HG03342 (cell line): ENCODE measurements around the gene EPN2.

Experiments used
- ATAC-seq: cut with Tn5 transposase; IDR thresholded peaks from one replicate; pipeline ENCODE4 v1.9.1; 2021; ENCODE audit warnings: mild to moderate bottlenecking, moderate library complexity; ENCODE audit not compliant: unreplicated experiment

Gene EPN2

DNA sequence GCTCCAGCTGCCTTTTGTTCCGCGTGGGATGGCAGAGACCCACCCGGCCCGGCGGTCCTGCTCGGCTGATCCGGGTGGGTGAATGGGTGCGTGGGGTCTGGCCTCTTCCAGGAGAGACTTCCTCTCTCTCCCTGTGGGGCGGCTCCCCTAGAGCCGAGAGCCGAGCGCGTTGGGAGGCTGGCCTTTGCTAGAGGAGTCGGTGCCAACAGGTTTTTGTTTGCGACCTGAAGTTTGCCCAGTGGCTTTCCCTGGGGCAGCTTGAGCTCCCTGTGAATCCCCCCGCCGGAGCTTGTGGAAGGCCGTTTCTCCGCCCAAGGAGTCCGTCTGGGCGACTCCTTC, 970 bp downstream of the EPN2 start:
- no peak for ATAC-seq

GRCh38 chr17:19239544-19239943, 2.4 kb downstream of the EPN2 start:
- ATAC-seq = no peak

DNA sequence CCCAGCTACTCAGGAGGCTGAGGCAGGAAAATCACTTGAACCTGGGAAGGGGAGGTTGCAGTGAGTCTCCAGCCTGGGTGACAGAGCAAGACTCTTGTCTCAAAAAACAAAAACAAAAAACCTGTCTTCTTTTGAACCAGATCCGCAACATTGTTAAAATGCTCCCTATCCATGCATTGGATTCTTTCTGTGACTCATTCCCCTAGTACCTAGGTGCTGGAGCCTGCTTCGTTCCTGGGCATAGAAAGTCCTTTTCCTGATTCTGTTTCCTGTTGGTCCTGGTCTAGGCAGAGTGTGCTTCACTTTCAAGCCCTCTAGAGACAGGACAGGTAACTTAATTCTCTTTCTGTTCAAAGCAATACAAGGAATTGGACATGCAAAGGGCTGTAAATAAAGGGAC, 5.2 kb downstream of the EPN2 start:
- no peak for ATAC-seq

DNA sequence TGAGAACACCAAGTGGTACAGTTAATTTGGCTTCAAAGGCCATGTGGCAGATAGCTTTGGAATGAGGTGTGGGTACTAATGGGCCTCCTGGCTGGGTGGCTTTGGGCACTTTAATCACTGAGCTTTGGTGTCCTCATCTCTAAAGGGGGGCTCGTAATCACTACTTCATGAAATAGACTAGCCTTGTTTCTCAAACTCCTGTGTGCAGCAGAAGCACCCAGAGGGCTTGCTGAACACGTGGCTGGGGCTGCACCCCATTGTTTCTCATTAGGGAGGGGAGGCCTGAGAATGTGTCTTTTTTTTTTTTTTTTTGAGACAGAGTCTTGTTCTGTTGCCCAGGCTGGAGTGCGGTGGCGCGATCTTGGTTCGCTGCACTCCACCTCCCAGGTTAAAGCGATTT, 5.8 kb downstream of the EPN2 start:
- no peak for ATAC-seq

GRCh38 chr17:19243838-19244237, 6.7 kb downstream of the EPN2 start:
- no peak for ATAC-seq

DNA sequence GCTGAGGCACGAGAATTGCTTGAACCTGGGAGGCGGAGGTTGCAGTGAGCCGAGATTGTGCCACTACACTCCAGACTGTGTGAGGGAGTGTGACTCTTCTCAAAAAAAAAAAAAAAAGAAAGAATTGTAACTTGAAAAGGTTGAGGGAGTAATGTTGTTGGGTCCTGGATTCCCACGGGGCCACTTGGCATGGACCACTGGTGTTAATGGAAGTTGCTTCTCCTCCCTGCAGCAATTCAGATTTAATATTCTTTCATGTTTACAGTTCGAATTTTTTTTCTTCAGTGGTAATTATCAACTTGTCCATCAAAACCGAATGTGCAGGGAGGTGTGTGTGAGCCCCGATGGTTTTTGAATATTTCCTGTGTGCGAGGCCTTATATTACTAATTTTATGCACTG, 7.2 kb downstream of the EPN2 start:
- no peak for ATAC-seq

DNA sequence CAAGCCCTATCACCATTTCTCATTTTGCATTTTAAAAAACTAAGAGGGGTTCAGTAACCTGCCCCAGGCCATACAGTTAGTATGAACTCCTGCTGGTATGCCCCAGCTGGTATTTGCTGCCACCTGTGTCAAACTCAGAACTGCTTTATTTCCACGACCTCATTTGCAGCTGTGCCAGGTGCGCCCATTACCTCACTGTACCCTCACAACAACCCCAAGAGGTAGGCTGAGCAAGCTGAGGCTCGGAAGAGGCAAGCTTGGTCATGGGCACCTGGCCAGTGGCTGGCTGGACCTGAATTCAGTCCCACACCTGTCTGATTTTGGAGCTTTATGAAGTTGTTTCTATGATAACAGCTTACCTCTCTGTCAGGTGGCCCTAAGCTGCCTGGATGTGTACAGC, 7.6 kb downstream of the EPN2 start:
- ATAC-seq = no peak

GRCh38 chr17:19247473-19247872, 10.3 kb downstream of the EPN2 start:
- ATAC-seq = no peak

DNA sequence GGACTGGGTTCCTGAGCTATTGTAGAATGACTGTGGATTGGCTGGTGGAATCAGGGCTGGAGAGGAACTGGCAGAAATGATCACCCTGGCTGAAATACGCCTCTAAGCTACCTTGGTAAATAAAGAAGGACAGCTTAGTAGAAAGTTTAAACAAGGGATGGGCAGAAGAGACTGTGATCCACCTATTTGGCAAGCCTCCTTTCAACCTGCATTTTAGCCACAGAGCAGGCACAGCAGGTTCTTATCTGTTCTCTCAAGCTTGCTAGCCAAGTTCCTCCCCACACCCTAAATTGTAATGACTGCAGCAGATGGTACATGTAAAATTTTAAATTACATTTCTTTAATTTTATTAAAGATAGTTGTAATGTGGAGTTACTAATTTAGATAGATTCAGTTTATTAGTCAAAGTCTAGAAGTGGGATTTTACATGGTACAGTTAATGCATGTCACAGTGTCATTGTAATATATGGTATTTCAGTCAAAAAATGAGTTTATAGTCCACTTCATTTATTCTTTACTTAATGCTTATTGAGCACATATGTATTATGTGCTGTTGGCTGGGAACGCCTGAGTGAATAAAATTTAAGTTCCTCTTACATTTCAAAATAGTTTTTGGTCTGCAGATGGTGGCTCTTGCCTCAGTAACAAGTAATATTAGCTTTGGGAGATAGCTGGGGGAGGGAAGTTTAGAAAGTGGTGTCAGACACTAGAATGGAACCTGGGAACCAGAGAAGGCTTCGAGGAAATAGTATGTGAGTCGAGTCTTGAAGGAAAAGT, 11.2 kb downstream of the EPN2 start:
- no peak for ATAC-seq

- no peak for ATAC-seq
Measured at GRCh38 chr17:19248928-19249574, 11.9 kb downstream of the EPN2 start.

- ATAC-seq = no peak
Measured at GRCh38 chr17:19249681-19250080, 12.5 kb downstream of the EPN2 start.

DNA sequence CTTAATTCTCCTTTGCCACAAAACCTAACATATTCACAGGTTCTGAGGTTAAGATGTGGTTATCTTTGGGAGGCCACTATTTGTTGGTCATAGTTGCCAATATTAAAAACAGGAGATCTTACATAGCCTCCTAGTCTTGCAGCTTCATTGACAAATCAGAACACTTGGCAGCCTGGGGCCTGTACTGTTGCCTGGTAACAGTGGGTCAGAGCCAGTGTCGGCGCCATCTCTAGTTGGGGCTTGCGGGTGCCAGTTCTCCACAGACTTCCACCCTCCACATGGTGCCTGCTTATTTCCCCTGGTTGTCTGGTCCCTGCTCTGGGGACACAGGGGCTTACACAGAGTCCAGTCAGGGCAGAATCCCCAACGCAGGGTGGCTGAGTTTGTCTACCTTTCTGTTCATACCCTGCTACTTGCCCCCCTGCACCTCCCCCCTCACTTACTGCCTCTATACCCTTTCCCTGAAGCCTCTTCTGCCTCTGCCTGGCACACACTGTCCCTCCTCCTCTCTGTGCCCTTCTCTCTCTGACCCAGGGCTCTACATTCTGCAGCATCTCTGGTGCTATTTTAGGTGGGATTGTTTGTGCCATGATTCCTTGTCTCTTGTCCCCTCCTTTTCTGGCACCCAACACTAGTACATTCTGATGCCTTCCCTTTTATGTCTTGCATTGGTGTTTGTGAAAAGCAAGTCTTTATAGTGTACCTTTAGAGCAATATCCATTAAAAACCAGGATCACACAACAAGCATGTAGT, 13.4 kb downstream of the EPN2 start:
- ATAC-seq = no peak

DNA sequence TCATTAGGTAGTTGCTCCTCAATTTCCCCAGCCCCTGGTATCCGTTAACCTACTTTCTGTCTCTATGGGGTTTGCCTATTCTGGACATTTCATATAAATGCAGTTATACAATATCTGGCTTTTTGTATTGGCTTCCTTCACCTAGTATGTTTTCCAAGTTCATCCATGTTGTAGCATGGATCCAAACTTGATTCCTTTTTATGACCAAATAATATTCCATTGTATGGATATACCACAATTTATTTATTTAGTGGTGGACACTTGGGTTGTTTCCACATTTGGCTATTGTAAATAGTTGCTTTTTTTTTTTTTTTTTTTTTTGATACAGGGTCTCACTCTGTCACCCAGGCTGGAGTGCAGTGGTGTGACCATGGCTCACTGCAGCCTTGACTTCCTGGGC, 15.9 kb downstream of the EPN2 start:
- ATAC-seq = no peak

DNA sequence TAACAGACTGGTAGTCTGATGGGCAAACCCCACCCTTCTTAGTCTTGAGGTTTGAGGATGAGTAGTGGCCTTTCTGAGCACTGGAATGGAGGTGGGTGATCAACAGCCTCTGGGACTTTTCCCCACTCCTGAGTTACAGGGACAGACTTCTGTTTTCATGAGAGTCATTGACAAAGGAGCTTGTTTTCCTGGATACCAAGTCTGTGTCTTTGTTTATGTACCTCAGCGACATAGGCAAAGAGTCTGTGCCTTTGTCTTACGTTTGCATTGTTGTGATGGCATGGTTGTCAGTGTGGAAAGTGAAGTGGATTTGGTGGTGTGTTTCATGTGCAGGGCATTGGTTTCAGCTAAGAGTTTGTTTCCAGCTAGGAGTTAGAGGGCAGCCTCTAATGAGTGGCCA, 17.5 kb downstream of the EPN2 start:
- no peak for ATAC-seq

GRCh38 chr17:19255279-19255678, 18.1 kb downstream of the EPN2 start:
- no peak for ATAC-seq

- no peak for ATAC-seq
Measured at GRCh38 chr17:19258371-19258770, 21.2 kb downstream of the EPN2 start.

GRCh38 chr17:19260958-19261357, 23.8 kb downstream of the EPN2 start:
- ATAC-seq = no peak

- ATAC-seq = no peak
Measured at GRCh38 chr17:19261426-19261825, 24.3 kb downstream of the EPN2 start.

DNA sequence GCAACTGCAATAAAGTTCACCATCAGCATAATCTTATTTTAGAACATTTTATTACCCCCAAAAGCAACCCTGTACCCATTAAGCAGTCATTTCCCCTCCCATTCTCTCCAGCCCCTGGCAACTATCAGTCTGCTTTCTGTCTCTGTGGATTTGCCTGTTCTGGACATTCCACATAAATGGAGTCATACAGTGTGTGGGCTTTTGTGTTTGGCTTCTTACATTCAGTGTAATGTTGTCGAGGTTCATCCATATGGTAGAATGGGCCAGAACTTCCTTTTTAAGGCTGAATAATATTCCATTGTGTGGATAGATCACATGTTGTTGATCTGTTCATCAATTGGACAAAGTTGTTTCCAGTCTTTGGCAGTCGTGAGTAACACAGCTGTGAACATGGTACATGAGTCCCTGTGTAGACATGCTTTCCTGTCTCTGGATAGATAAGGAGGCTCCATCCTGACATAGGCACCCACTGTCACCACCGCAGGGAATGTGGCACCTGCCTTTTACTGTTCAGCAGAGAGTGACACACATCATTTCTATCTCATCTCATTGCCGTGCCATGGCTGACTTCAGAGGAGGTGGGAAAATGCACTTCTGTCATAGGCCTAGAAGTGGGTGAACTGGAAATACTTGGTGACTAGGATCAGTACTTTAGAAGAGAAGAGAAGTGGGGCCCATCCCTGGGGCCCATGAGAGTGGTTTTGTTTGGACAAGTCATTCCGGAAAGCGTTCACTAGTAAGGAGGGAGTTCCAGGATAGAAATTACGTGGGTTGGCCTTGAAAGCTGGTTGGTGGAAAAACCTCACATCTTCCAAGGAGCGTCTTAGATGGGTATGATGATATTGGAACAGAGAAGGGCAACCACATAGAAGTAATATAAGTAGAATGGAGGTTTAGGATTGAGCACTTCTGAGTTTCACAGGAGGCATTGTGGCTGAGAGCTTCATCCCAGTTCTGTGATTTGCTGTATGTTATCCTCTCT, 25.8 kb downstream of the EPN2 start:
- no peak for ATAC-seq

GRCh38 chr17:19263641-19264051, 26.5 kb downstream of the EPN2 start:
- ATAC-seq = no peak

- no peak for ATAC-seq
Measured at GRCh38 chr17:19264268-19264667, 27.1 kb downstream of the EPN2 start.
